Fibroblast of lung (primary cell): ENCODE measurements around the gene IL1B.

ENCODE experiments used
- CTCF ChIP-seq, 2 donors: IDR thresholded peaks in 1 of 2; conservative IDR thresholded peaks in 1 of 2; 1 replicate in 1 of 2; 2 replicates in 1 of 2; pipeline ENCODE4 v1.5.1; 2011 to 2012; ENCODE audit warnings: low read length in 2 of 2, control low read depth in 1 of 2, inconsistent platforms in 1 of 2, low read depth in 1 of 2, mild to moderate bottlenecking in 1 of 2
- EZH2 ChIP-seq: IDR thresholded peaks from 2 replicates; pipeline ENCODE4 v1.5.1; 2012; ENCODE audit warnings: low read length, control low read depth, mild to moderate bottlenecking; ENCODE audit errors: missing control alignments

DNA sequence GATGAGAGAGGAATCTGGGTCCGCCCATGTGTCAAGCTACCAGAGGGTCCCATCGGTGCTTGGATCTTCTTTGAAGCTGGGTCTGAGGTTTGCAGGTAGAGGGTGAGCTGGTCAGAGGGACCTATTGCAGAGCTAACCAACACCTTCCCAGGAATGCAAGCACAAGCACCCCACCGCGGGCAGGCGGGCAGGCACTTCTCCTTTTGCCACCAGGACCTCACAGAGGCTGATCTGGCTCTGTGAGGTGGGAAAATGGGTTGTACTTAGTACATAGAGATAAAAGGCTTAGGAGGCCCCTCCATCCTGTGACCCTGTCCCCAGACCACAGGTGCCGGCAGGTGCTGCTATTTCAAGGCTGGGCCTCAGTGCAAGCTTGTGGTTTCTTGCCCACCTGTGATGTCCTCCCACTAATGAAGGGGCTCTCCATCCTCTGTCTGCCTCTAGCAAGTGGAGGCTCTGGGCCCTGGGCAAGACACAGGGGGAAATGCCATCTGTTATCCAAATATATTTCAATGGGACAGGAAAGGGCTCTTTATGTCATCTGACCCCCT is 43.0 kb upstream of the IL1B start:
- TF ChIP-seq CTCF (conservative IDR thresholded peaks at IDR 0.05 in 1 of 2, IDR thresholded peaks at IDR 0.05 in 1 of 2; ENCODE audit: low read depth in 1 of 2, low read length in 2 of 2): no peak
- TF ChIP-seq EZH2: no peak
